Measurements from ENCODE around the gene CCL19. TPM values are rescaled to one million over a fixed set of nuclear protein-coding genes. Genes with fewer than 3 reads are reported as not detected.
"Not testable (repeated sequence)": the region's sequence is repeated elsewhere in the genome, so short reads cannot be mapped to it uniquely, and the experiment has no call there.

CCL19 gene
- not detected in 2 replicates for total RNA-seq (2014; rRNA removed; shearing (Covaris generic))

DNA sequence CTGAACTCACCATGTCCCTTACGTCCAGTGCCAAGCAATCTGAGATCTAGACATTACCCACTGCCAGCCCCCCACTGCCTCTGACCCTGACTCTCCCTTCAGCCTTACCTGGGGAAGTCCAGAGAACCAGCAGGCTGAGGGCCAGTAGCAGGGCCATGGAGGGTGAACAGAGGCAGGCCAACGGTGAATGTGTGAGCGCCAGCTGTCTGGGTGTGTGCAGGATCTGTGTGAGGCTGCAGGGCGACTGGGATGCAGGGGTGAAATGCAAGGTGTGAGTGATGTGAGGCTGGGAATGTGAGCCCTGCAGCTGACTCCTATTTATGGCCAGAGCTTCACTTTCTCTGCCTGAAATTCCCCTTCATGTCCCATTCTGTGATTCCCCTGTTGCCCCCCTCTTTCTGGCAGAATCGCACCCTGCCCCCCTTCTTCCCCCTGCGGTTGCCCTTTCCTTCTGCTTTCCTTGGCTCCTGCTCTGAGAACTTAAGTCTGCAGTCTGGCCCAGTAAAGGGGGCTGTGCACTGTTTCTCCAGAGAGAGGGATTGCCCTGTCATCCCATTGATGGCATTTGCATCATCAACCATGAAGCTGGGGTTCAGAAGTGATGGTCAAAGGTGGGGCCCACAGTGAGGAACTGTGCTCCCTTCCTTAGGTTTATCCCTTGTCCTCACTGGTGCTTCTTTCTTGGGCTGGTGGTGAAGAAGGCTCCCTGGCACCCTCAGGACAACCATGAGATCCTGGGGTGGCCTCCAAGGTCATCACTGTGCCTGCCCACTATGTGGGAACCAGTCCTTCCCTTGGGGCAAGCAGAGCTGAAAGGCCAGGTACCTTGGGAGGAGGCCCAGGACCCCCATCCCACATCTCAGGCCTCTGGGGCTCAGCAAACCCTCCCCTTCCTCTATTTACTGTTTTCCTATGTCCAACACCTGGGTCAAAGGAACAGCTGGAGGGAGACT, at the start of gene CCL19:
Gene CCL19 (minus strand): TSS at position 294 of the 953 bp plus-strand sequence. CDS start 137 bp downstream, at position 157.
- Histone ChIP-seq H3K4me3 (ENCODE audit: insufficient read depth, low read depth, low read length) (no peak within 1 kb of the TSS), H3K36me3 (replicated peaks; ENCODE audit: control insufficient read depth, insufficient read depth, low read length) (no peaks in the 10 kb centered on the region), H3K27me3 (ENCODE audit: control insufficient read depth, insufficient read depth, low read length) (no peaks in the 10 kb centered on the region)
- DNase-seq = no peak

GRCh38 chr9:34740176-34740575, 49.1 kb upstream of the CCL19 start:
- H3K4me3 ChIP-seq (ENCODE audit: insufficient read depth, low read depth, low read length); H3K36me3 ChIP-seq (replicated peaks; ENCODE audit: control insufficient read depth, insufficient read depth, low read length); H3K27me3 ChIP-seq (ENCODE audit: control insufficient read depth, insufficient read depth, low read length); DNase-seq: not testable (repeated sequence)

GRCh38 chr9:34737677-34738260, 46.7 kb upstream of the CCL19 start:
- no peak for DNase-seq
- H3K27me3 ChIP-seq (ENCODE audit: control insufficient read depth, insufficient read depth, low read length) = no peaks in the 10 kb centered on the region
- H3K36me3 ChIP-seq (replicated peaks; ENCODE audit: control insufficient read depth, insufficient read depth, low read length) = no peaks in the 10 kb centered on the region
- no peak overlapping the region for H3K4me3 ChIP-seq (ENCODE audit: insufficient read depth, low read depth, low read length)

- H3K27me3 ChIP-seq (ENCODE audit: control insufficient read depth, insufficient read depth, low read length) = no peaks in the 10 kb centered on the region
- DNase-seq = no peak
- no peak overlapping the region for H3K4me3 ChIP-seq (ENCODE audit: insufficient read depth, low read depth, low read length)
- H3K36me3 ChIP-seq (replicated peaks; ENCODE audit: control insufficient read depth, insufficient read depth, low read length) = no peaks in the 10 kb centered on the region
These were observed 43.6 kb upstream of the CCL19 start for GRCh38 chr9:34734720-34735119.

GRCh38 chr9:34732886-34733285, 41.8 kb upstream of the CCL19 start:
- no peak overlapping the region for H3K4me3 ChIP-seq (ENCODE audit: insufficient read depth, low read depth, low read length)
- H3K36me3 ChIP-seq (replicated peaks; ENCODE audit: control insufficient read depth, insufficient read depth, low read length) = no peaks in the 10 kb centered on the region
- DNase-seq = no peak
- no peaks in the 10 kb centered on the region for H3K27me3 ChIP-seq (ENCODE audit: control insufficient read depth, insufficient read depth, low read length)

GRCh38 chr9:34732478-34732877, 41.4 kb upstream of the CCL19 start:
- Histone ChIP-seq H3K27me3 (ENCODE audit: control insufficient read depth, insufficient read depth, low read length) (no peaks in the 10 kb centered on the region), H3K36me3 (replicated peaks; ENCODE audit: control insufficient read depth, insufficient read depth, low read length) (no peaks in the 10 kb centered on the region), H3K4me3 (ENCODE audit: insufficient read depth, low read depth, low read length) (no peak overlapping the region)
- no peak for DNase-seq

GRCh38 chr9:34723141-34723540, 32.1 kb upstream of the CCL19 start:
- DNase-seq = no peak
- peaks cover 1% of the 10 kb centered on the region; the same call in 1 of the 2 replicates for H3K27me3 ChIP-seq (ENCODE audit: control insufficient read depth, insufficient read depth, low read length)
- H3K36me3 ChIP-seq (replicated peaks; ENCODE audit: control insufficient read depth, insufficient read depth, low read length) = no peaks in the 10 kb centered on the region
- H3K4me3 ChIP-seq (ENCODE audit: insufficient read depth, low read depth, low read length) = no peak overlapping the region

DNA sequence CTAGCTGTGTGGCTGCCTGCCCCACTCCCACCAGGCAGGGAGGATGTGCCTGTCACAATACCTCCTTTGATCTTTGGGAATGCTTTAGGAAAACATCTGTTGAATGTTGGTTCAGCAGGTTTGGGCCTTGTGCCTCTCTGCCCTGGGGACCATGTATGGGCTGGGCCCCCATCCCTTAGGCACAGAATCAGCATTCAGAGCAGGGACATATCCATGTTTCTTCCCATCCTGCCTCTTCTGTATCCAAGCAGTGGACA, 28.6 kb upstream of the CCL19 start:
- H3K36me3 ChIP-seq (replicated peaks; ENCODE audit: control insufficient read depth, insufficient read depth, low read length); H3K4me3 ChIP-seq (ENCODE audit: insufficient read depth, low read depth, low read length); H3K27me3 ChIP-seq (ENCODE audit: control insufficient read depth, insufficient read depth, low read length); DNase-seq: not testable (repeated sequence)

- Histone ChIP-seq H3K4me3 (ENCODE audit: insufficient read depth, low read depth, low read length) (no peak overlapping the region), H3K27me3 (ENCODE audit: control insufficient read depth, insufficient read depth, low read length) (no peaks in the 10 kb centered on the region; the same call in 1 of the 2 replicates), H3K36me3 (replicated peaks; ENCODE audit: control insufficient read depth, insufficient read depth, low read length) (no peaks in the 10 kb centered on the region)
- no peak for DNase-seq
These were observed 28.1 kb upstream of the CCL19 start for GRCh38 chr9:34719021-34719768.

GRCh38 chr9:34717996-34718614, 27.0 kb upstream of the CCL19 start:
- Histone ChIP-seq H3K4me3 (ENCODE audit: insufficient read depth, low read depth, low read length) (no peak overlapping the region), H3K27me3 (ENCODE audit: control insufficient read depth, insufficient read depth, low read length) (no peaks in the 10 kb centered on the region; the same call in 1 of the 2 replicates), H3K36me3 (replicated peaks; ENCODE audit: control insufficient read depth, insufficient read depth, low read length) (no peaks in the 10 kb centered on the region)
- no peak for DNase-seq

GRCh38 chr9:34716711-34717110, 25.6 kb upstream of the CCL19 start:
- Histone ChIP-seq H3K4me3 (ENCODE audit: insufficient read depth, low read depth, low read length) (no peak overlapping the region), H3K36me3 (replicated peaks; ENCODE audit: control insufficient read depth, insufficient read depth, low read length) (no peaks in the 10 kb centered on the region), H3K27me3 (ENCODE audit: control insufficient read depth, insufficient read depth, low read length) (no peaks in the 10 kb centered on the region; the same call in 1 of the 2 replicates)
- no peak for DNase-seq

DNA sequence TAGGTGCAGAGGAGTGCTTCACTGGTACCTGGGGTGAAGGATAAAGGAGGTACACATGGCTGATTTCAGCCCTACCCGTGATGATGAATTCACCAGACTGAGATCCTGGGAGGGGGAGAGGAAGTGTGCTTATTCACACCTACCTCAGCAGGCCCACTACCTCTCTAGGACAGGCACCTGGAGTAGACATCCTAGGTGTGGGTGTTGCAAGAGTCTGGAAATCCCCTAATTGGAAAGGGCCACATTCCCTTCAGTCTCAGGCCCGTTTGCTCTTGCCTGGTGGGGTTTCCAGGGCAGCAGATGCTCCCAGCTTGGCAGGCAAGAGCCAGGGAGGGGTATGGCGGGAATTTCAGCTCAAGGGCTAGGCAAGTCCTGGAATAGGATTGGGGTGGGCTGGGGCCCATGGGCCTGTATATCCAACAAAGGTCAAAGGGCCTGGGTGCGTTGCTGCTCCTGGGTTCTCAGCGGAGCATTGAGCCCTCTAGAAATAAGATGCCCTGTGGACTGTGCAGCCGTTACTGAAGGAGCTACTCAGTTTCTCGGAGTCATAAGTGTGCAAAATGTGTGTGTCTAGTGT, 24.7 kb upstream of the CCL19 start:
- DNase-seq = no peak
- Histone ChIP-seq H3K27me3 (ENCODE audit: control insufficient read depth, insufficient read depth, low read length) (no peaks in the 10 kb centered on the region; the same call in 1 of the 2 replicates), H3K36me3 (replicated peaks; ENCODE audit: control insufficient read depth, insufficient read depth, low read length) (no peaks in the 10 kb centered on the region), H3K4me3 (ENCODE audit: insufficient read depth, low read depth, low read length) (no peak overlapping the region)

DNA sequence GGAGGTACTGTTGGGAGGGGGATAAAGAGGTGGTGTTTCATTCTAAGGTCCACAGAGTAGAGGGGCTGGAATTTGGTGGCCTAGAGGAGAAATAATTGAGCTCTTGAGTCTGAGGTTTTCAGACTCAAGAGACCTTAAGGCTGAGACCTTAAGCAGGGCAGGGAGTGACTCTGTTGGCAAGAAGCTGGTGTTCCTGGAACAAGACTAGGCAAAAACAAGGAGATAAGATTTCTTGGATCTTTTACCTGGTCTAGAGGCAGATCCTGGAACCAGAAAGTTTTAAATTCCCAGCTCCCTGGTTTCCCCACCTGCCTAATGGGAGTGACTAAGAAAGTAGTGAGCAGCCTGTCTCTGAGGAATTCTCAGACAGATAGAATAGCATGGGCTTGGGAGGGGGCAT, 22.9 kb upstream of the CCL19 start:
- Histone ChIP-seq H3K4me3 (ENCODE audit: insufficient read depth, low read depth, low read length) (no peak overlapping the region), H3K36me3 (replicated peaks; ENCODE audit: control insufficient read depth, insufficient read depth, low read length) (no peaks in the 10 kb centered on the region), H3K27me3 (ENCODE audit: control insufficient read depth, insufficient read depth, low read length) (no peaks in the 10 kb centered on the region; the same call in 1 of the 2 replicates)
- DNase-seq = no peak

DNA sequence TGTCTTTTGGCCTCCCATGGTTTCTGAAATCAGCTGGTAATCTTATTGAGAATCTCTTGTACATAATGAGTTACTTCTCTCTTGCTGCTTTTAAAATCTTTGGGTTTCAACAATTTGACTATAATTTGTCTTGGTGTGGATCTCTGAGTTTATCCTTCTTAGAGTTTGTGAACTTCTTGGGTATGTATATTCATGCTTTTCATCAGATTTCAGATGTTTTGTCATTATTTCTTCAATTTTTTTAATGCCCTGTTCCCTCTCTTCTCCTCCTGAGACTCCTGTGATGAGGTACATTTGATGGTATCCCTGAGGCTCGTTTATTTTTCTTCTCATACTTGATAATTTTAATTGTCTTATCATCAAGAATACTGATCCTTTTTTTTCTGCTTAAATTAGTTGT, 21.1 kb upstream of the CCL19 start:
- no peak for DNase-seq
- Histone ChIP-seq H3K27me3 (ENCODE audit: control insufficient read depth, insufficient read depth, low read length) (no peaks in the 10 kb centered on the region; the same call in 1 of the 2 replicates), H3K36me3 (replicated peaks; ENCODE audit: control insufficient read depth, insufficient read depth, low read length) (no peaks in the 10 kb centered on the region), H3K4me3 (ENCODE audit: insufficient read depth, low read depth, low read length) (no peak overlapping the region)

Data from H7 (cell line).